RKO (cell line): ENCODE data around the gene CUX1.
"Not testable (repeated sequence)": the region's sequence is repeated elsewhere in the genome, so short reads cannot be mapped to it uniquely, and the experiment has no call there.

ENCODE experiments used
- DNase-seq: peaks from one replicate; pipeline ENCODE4 v3.0.0-alpha.2; 2016; ENCODE audit warnings: low spot score

The CUX1 gene

GRCh38 chr7:101853684-101854083 lies 36.3 kb downstream of the CUX1 start:
- DNase-seq, result no peak

GRCh38 chr7:101854084-101854865 lies 36.8 kb downstream of the CUX1 start:
- DNase-seq, result no peak

- no peak for DNase-seq
These were observed 39.3 kb downstream of the CUX1 start for GRCh38 chr7:101856473-101857357.

- no peak for DNase-seq
These were observed 40.0 kb downstream of the CUX1 start for GRCh38 chr7:101857358-101857811.

GRCh38 chr7:101858437-101859385 lies 41.3 kb downstream of the CUX1 start:
- no peak for DNase-seq

- no peak for DNase-seq
These were observed 42.1 kb downstream of the CUX1 start for GRCh38 chr7:101859411-101860106.

DNA sequence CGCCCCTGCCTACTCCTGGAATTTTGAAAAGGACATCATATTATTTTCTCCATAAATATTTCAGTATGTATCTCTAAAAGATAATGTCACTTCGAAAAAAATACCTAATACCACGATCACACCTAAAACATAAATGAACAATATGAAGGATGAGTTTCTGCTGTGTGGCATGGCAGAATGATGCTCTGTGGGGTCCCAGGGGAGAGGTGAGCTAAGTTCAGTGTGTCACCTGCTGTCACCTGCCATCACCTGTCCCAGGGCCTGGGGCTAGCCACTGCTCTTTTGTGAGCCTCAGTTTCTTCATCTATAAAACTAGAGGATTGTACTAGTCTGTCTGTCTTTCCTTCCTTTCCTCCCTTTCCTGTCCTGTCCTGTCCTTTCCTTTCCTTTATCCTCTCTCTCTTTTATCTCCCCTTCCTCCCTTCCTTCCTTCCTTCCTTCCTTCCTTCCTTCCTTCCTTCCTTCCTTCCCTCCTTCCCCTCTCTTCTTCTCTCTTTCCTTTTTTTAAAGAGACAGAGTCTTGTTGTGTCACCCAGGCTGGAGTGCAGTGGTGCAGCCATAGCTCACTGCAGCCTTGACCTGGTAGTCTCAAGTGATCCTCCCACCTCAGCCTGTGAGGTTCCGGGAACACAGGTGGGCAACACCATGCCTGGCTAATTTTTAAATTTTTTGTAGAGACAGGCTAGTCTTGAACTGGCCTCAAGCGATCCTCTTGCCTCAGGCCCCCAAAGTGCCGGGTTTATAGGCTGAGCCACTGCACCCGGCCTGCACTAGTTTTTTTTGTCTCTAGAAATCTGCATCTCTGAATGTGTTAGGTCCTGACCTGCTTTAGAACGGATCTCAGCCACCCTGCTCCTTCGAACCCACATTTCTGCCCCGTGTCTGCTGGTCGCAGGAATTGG lies 43.1 kb downstream of the CUX1 start:
- no peak for DNase-seq

- DNase-seq, result no peak
These were observed 43.9 kb downstream of the CUX1 start for GRCh38 chr7:101861218-101861775.

DNA sequence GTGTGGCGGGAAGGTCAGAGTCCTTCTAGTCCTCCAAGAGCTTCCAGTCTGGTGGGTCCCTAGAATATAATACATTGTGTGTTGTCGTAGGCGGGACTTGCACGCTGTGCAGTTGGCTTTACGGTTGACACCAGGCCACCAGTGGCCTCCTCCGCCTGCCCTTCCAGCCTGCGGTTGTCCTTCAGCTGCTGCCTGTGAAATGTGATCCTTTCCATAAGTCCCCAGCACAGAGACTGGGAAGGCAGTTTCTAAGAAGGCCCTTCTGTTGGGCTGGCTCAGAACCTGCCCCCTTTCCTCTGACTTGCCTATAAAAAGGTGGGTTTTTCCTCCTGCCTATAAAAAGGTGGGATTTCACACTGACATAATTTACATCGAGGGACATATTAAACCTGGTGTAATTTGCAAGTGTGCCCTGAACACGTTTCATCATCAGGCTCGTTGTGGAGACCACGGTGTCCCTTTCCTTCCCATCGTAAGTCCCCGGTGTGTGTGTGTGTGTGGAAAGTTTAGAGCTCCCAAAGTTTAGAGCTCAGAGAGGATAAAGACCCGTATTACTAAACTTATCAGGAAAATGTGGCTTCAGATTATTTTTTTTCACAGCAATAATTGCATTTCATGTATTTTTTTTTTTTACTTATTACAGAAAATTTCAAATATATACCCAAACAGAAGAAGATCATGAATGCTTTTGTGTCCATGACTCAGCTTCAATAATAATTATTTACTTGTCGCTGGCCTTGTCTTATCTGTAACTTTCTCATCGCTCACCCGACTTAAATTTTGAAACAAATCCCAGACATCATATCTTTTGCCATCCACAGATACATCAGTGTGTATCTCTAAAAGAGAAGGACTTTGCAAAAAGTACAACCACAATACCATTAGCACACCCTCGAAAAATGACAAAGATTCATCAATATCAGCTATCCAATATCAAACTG lies 45.1 kb downstream of the CUX1 start:
- no peak for DNase-seq

DNA sequence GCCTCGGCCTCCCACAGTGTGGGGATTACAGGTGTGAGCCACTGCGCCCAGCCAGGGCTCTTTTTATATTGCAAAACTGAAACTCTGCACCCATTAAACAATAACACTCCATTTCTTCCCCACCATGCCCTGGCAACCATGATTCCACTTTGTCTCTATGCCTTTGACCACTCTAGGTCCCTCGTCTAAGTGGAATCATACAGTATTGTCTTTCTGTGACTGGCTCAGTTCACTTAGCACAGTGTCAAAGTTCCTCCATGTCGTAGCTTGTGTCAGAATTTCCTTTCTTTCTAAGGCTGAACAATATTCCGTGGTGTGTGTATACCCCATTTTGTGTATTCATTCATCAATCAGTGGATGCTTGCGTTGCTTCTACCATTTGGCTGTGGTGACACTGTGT lies 46.2 kb downstream of the CUX1 start:
- no peak for DNase-seq

GRCh38 chr7:101864039-101864438 lies 46.6 kb downstream of the CUX1 start:
- no peak for DNase-seq

DNA sequence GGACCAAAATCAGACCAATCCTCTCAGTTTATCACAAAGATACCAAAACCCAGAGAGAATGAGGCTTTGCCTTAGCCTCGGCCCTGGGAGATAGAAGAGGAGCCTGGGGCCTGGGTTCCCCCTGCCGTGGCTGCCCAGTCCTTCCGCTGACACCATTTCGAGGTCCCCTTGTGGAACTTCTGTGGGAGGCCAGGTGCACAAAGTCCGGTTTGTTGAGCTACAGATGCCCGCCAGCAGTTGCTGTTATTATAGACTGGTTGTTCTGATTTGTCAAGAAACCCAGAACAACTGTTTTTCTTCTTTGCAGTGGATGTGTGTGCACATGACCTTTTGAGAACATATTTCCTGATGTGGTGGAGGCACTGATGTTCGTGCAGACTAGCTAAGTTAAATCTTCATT lies 47.6 kb downstream of the CUX1 start:
- no peak for DNase-seq

DNA sequence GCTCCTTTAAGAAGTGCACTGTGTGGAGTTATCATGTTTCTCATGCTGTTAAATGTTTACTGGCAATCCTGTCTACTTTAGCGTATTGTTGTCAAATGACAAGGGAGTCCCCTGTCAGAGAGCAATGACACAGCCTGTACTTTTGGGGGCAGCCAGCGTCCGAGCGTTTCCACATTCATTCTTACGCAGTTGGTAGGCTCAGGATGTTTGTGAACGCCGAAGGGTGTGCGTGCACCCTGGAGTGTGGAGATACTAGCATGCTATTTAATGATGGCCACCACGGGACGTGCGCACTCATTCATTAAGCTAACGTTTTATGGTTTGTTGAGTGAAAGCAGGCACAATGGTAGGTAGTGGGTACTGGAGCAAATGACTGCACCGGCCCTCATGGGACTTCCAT lies 48.0 kb downstream of the CUX1 start:
- DNase-seq, result no peak

DNA sequence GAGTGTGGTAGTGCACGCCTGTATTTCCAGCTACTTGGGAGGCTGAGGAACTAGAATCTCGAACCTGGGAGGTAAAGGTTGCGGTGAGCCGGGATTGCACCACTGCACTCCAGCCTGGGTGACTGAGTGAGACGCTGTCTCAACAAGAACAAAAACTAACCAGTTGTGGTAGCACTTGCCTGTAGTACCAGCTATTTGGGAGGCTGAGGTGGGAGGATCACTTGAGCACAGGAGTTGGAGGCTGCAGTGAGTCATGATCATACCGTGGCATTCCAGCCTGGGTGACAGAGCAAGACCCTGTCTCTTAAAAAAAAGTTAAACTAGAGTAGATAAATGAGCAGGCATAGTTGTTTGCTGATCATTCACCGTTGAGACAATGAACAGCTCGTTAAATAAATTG lies 48.9 kb downstream of the CUX1 start:
- DNase-seq, result no peak

DNA sequence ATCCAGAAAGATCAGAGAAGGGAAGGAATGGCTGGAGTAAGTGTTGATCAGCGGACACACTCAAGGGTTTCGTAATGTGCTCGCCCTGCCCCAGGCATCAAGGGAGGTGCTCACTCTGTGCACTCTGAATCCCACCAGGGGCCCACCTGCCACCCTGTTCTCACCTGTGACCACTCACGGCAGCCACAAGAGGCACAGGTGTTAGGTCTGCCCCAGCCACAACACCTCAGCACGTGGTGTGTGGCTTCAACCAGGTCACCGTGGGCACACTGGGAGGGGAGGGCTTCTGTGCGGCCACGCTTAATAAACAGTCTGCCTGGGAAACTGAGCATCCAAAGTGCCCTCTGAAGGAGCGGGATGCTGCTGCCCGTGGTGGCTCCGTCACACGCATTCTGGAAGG lies 49.8 kb downstream of the CUX1 start:
- DNase-seq, result no peak

DNA sequence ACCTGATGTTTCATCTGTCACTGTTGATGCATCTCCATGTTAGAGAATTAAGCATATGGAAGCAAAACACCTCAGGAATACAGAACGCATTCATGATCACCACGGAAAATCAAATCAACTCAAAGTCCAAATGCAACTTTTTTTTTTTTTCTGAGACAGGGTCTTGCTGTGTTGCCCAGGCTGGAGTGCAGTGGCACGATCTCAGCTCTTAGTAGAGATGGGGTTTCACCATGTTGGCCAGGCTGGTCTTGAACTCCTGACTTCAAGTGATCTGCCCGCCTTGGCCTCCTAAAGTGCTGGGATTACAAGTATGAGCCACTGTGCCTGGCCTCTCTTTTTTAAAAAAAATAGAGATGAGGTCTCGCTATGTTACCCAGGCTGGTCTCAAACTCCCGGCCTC lies 50.3 kb downstream of the CUX1 start:
- DNase-seq, result not testable (repeated sequence)

DNA sequence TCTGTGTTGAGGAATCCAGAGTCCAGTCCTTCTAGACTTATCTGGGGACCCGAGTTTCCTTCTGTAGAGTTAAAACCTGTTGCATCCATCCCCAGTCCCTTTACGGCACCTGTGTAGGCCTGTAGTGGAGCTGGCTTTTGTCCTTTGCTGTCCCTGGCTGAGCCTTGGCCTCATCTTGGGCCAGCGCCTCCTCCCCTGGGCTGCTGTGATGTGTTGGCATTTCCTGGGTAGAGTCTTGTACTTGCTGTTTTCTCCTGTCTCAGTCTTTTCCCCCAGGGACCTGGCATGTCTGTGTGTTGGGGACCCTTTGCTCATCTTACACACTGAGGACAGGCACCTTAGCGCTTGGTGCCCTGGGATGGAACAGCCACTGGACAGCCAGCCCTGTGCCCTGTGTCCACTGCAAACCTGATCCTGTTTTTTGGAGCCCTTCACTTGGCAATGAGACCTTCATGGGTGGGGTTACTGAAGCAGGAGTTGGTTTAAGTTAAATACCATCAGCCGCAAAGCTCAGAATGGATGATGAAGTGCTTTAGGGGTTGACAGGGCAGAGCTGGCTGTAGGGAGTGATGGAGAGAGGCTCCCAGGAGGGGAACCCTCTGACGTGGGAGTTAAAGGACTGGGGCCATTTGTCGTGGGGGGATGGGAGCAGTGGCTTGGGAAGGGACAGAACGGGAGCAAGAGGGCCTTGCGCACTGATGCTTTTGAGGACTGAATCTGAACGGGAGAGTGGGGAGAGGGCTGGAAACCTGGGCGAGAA lies 50.9 kb downstream of the CUX1 start:
- DNase-seq, result no peak
